HepG2 (cell line): Measurements from ENCODE around the gene ASXL1. TPM values are rescaled to one million over a fixed set of nuclear protein-coding genes. Genes with fewer than 3 reads are reported as not detected.

Experiments
- ADNP ChIP-seq: sonication (generic); formaldehyde crosslinking; IDR thresholded peaks from 2 replicates; pipeline ENCODE4 v1.4.0; 2020; ENCODE audit warnings: missing genetic modification reagents
- CEBPB ChIP-seq: IDR thresholded peaks from 2 replicates; pipeline ENCODE4 v1.6.1; 2011; ENCODE audit warnings: low read depth, low read length, improper control_type of control experiment, borderline replicate concordance
- GATAD1 ChIP-seq: IDR thresholded peaks from 2 replicates; pipeline ENCODE4 v1.6.1; 2016; ENCODE audit warnings: missing genetic modification reagents, missing compliant biosample characterization
- HMGXB4 ChIP-seq, 2 experiments: sonication (generic) in 1 of 2; formaldehyde crosslinking in 1 of 2; IDR thresholded peaks; 2 replicates each; pipeline versions ENCODE4 v1.4.0 to v1.6.1; 2018 to 2020; ENCODE audit warnings: missing genetic modification reagents in 2 of 2, borderline replicate concordance in 1 of 2, low read depth in 1 of 2, mild to moderate bottlenecking in 1 of 2, missing biosample characterization in 1 of 2
- HOXD1 ChIP-seq: sonication (generic); formaldehyde crosslinking; IDR thresholded peaks from 2 replicates; pipeline ENCODE4 v1.5.0; 2020; ENCODE audit warnings: missing genetic modification reagents
- JARID2 ChIP-seq: sonication (generic); formaldehyde crosslinking; IDR thresholded peaks from 2 replicates; pipeline ENCODE4 v1.8.1; 2023; ENCODE audit warnings: missing genetic modification reagents, inconsistent platforms; ENCODE audit not compliant: insufficient replicate concordance
- NCOA5 ChIP-seq: sonication (generic); formaldehyde crosslinking; IDR thresholded peaks from 2 replicates; pipeline ENCODE4 v1.4.0; 2020; ENCODE audit warnings: missing genetic modification reagents
- ONECUT2 ChIP-seq: sonication (generic); formaldehyde crosslinking; IDR thresholded peaks from 2 replicates; pipeline ENCODE4 v1.4.0; 2020; ENCODE audit warnings: missing genetic modification reagents
- PRDM10 ChIP-seq: sonication (generic); formaldehyde crosslinking; IDR thresholded peaks from 2 replicates; pipeline ENCODE4 v1.4.0; 2020; ENCODE audit warnings: low read depth, missing genetic modification reagents
- SMYD3 ChIP-seq: sonication (generic); formaldehyde crosslinking; IDR thresholded peaks from 2 replicates; pipeline ENCODE4 v1.8.1; 2023; ENCODE audit warnings: mild to moderate bottlenecking, missing genetic modification reagents
- THRA ChIP-seq: sonication (generic); formaldehyde crosslinking; IDR thresholded peaks from 2 replicates; pipeline ENCODE4 v1.4.0; 2020; ENCODE audit warnings: missing genetic modification reagents, borderline replicate concordance
- ZFP82 ChIP-seq: sonication (generic); formaldehyde crosslinking; IDR thresholded peaks from 2 replicates; pipeline ENCODE4 v1.5.1; 2020; ENCODE audit warnings: mild to moderate bottlenecking, missing genetic modification reagents, borderline replicate concordance
- ZNF17 ChIP-seq: sonication (generic); formaldehyde crosslinking; IDR thresholded peaks from 2 replicates; pipeline ENCODE4 v1.5.0; 2020; ENCODE audit warnings: mild to moderate bottlenecking, missing genetic modification reagents
- ZNF274 ChIP-seq: sonication (generic); formaldehyde crosslinking; IDR thresholded peaks from 2 replicates; pipeline ENCODE4 v1.5.1; 2020; ENCODE audit warnings: mild to moderate bottlenecking, missing genetic modification reagents
- ZNF484 ChIP-seq: sonication (generic); formaldehyde crosslinking; IDR thresholded peaks from 2 replicates; pipeline ENCODE4 v1.5.1; 2020; ENCODE audit warnings: mild to moderate bottlenecking, low read depth, missing genetic modification reagents, borderline replicate concordance
- ZNF549 ChIP-seq: sonication (generic); formaldehyde crosslinking; IDR thresholded peaks from 2 replicates; pipeline ENCODE4 v1.5.0; 2020; ENCODE audit warnings: missing genetic modification reagents
- ZNF607 ChIP-seq: sonication (generic); formaldehyde crosslinking; IDR thresholded peaks from 2 replicates; pipeline ENCODE4 v1.5.1; 2020; ENCODE audit warnings: missing genetic modification reagents, mild to moderate bottlenecking, borderline replicate concordance
- ZNF724P ChIP-seq: sonication (generic); formaldehyde crosslinking; IDR thresholded peaks from 2 replicates; pipeline ENCODE4 v1.8.0; 2022; ENCODE audit warnings: missing genetic modification reagents, borderline replicate concordance
- ZNF878 ChIP-seq: sonication (generic); formaldehyde crosslinking; IDR thresholded peaks from 2 replicates; pipeline ENCODE4 v1.8.1; 2023; ENCODE audit warnings: mild to moderate bottlenecking, missing genetic modification reagents, moderate library complexity
- polyA plus RNA-seq, 8 experiments: library from polyadenylated mRNA; depleted of rRNA in 3 of 8; stranded (reverse) in 7 of 8; unstranded in 1 of 8; fragments of >200 nt; fragmentation: Illumina TruSeq in 4 of 8; extraction: Trizol in 4 of 8; gene quantifications; 2 replicates each; pipeline versions ENCODE4 v1.2.1 to v1.2.3, GENCODE V29; 2011 to 2016; ENCODE audit warnings: low read depth in 4 of 8, missing spikeins in 1 of 8, mixed read lengths in 1 of 8; ENCODE audit not compliant: insufficient read depth in 1 of 8
- total RNA-seq, 5 experiments: library from RNA; depleted of rRNA; stranded (reverse); fragments of >200 nt; fragmentation: Illumina TruSeq; extraction: Trizol; gene quantifications; 2 replicates each; pipeline ENCODE4 v1.2.3, GENCODE V29; 2016; ENCODE audit warnings: low read depth in 1 of 5
- TF ChIP-seq, protein P1 (sequence below): sonication (generic); formaldehyde crosslinking; IDR thresholded peaks from 2 replicates; pipeline ENCODE4 v1.4.0; 2020; ENCODE audit warnings: missing genetic modification reagents, borderline replicate concordance

Gene ASXL1
- total and polyA plus RNA-seq, 2 of the 13 experiments (the other 11 are each of a cell fraction or from before 2014, with no cell fraction given): 62.1 to 74.8 TPM

DNA sequence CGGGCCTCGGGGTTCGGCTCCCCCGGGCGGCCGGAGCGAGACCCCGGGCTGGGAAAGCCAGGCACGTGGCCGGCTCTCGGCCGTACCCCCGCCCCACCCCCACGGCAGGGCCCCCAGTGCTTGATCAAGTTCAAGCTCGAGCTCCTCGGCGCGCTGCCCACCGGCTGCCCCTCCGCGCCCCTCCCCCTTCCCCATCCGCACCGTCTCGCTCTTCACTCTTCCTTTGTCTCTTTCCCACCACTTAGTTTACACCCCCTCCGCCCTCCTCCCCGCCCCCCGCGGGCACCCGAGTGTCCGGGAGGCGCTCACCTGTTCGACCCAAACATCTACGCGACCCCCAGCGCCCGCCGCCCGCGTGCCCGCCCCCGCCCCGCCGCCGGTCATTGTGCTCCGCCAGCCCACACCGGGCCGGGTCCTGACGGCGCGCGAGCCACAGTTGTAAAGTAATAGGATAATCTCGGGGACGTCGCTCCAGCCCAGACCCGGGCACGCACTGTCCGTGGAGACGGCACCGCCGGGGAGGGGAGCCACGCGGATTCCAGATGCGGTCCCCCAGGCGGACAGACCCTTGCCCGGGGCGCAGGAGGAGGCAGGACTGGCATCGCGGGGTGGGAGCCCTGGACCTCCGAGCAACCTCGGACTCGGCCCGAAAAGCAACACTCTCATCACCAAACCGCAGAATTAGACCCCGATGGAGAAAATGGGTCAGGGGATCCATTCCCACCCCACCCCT lies 126.3 kb downstream of the ASXL1 start (continued):
- TF ChIP-seq PRDM10 (no peak), GATAD1 (CRISPR knock-in tag) (no peak), ADNP (CRISPR knock-in tag) (no peak), CEBPB (no peak), ZFP82 (no peak), ZNF17 (CRISPR knock-in tag) (no peak), ZNF878 (CRISPR knock-in tag) (no peak), THRA (CRISPR knock-in tag) (no peak; the same call in 1 of the 2 replicates), ONECUT2 (CRISPR knock-in tag) (no peak), HOXD1 (CRISPR knock-in tag) (no peak), ZNF549 (CRISPR knock-in tag) (no peak), JARID2 (CRISPR knock-in tag) (no peak), ZNF607 (CRISPR knock-in tag) (no peak), HMGXB4 (CRISPR knock-in tag; IDR thresholded peaks at IDR 0.05; ENCODE audit: borderline replicate concordance in 1 of 2, low read depth in 1 of 2) (peak in 1 of 2 experiments; percentile 60; a peak in 2 of 4 replicates), NCOA5 (CRISPR knock-in tag) (no peak), SMYD3 (no peak), ZNF484 (no peak), ZNF724P (CRISPR knock-in tag) (no peak), ZNF274 (CRISPR knock-in tag) (no peak; the same call in 1 of the 2 replicates)
- TF ChIP-seq, protein P1, sequence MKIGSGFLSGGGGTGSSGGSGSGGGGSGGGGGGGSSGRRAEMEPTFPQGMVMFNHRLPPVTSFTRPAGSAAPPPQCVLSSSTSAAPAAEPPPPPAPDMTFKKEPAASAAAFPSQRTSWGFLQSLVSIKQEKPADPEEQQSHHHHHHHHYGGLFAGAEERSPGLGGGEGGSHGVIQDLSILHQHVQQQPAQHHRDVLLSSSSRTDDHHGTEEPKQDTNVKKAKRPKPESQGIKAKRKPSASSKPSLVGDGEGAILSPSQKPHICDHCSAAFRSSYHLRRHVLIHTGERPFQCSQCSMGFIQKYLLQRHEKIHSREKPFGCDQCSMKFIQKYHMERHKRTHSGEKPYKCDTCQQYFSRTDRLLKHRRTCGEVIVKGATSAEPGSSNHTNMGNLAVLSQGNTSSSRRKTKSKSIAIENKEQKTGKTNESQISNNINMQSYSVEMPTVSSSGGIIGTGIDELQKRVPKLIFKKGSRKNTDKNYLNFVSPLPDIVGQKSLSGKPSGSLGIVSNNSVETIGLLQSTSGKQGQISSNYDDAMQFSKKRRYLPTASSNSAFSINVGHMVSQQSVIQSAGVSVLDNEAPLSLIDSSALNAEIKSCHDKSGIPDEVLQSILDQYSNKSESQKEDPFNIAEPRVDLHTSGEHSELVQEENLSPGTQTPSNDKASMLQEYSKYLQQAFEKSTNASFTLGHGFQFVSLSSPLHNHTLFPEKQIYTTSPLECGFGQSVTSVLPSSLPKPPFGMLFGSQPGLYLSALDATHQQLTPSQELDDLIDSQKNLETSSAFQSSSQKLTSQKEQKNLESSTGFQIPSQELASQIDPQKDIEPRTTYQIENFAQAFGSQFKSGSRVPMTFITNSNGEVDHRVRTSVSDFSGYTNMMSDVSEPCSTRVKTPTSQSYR (CRISPR knock-in tag): peak; percentile 68
